ENCODE results near the gene UEVLD.

UEVLD gene

DNA sequence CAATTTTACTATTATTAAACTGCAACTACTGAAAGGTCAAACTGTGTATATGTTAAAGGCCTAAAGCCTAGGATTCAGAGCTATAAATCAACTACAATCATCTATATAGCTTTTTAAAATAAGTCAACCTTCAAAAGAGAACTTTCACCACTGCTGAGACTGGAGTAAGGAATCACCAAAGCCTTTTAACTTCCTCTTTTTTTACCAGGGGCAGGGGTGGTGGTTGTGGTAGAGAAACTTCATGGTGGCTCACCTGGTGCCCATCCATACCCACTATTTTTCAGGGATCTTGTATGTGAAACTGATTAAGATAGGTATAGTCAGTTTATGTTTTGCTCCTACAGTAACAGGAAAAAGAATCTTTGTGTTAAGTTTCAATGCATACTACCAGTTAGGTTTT lies 93.3 kb downstream of the UEVLD start:
- no peak for DNase-seq

DNA sequence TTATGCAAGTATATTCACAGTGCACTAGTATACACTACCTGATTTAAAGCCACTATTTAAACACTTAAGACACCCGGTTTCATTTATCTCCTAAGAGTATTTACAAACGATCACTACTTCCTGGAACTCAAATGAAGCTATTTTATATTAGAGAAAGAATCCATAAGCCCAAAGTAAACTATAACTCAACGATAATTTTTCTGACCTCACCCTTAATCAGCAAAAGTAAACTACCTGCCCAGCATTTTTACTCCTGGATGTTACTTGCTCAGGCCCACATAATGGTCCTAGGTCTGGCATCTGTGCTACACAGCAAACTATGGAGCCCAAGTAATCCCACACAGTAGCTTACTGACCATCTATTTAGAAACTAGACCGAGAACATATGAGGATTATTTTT lies 95.2 kb downstream of the UEVLD start:
- no peak for DNase-seq

DNA sequence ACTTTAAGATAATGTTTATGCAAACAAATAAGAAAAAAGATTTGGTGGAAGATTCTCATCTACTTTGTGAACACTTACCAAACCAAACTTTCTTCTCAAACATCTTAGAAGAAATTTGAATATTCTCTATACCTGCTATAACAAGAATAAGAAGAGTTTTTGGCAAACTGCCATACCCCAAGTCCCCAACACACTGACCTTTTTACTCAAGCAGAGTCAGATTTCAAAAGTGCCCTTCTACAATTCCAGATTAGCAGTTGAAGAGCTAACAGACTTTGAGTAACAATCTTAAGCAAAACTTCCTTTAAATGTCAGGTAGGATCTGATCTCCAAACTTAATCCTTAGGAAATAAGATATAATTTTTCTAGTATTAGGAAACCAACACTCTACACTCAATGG lies 95.6 kb downstream of the UEVLD start:
- no peak for DNase-seq

DNA sequence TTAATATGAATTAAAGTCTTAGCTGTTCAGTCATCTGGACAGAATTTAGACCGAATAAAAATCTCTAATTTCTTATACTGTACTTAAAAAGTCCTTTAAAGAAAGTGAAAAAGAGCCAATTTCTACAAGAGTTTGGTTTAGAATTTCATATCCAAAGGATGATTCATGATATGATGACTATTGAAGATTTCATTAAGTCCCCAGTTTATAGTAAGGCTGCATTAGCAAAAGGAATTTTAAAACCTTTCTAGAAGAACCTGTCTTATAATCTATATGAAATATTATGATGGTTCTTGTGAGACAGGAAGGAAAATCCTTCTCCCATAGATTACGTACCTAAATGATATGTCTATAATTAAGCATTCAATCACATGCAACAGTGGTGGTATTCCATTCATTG lies 96.6 kb downstream of the UEVLD start:
- no peak for DNase-seq

DNA sequence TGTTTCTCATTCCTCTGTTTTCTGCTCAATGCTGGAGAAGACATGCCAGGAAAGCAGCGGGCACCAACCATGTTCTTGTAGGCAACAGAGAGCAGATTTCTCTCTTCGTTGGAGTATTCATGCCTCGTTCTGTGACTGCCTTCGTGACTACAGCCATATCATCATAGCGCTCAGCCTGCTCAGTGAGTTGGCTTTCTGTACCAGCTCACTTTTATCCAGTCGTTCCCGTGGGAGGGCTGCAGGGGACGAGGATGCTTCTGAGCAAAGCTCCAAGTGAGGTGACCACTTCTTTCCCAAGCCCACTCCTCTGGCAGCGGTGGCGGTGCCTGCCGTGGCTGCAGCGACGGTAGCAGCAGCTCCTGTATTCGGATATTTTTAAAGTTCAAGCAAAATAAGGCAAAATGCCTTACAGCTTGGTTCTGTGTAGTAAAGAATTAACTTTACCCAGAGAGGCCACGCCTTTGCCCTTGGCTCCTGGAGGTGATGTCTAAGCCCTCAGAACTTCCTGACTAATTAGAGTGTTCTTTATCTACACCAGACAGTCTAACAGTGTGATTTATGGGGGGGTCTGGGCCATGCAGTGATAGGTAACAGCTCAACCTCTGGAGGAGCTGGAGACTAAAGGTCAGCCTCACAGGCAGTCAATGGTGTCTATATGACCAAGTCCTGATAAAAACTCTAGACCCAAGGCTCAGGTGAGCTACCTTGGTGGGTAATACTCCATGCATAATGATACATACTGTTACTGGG lies 97.6 kb downstream of the UEVLD start:
- no peak for DNase-seq

DNA sequence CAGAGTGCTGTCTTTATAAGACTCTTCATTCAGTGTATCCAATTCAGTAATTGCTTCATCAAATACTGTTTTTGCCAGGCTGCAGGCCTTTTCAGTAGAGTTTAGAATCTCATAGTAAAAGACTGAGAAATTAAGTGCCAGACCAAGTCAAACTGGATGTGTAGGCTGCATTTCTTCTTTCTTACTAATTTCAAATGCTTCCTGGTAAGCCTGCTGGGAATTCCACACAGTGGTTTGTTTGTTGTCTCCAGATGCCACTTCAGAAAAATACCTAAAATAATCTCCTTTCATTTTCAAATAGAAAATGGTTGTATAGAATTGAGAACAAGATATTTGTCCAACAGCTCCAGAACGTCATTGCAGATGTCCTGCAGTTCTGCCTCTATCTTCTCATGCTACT lies 98.2 kb downstream of the UEVLD start:
- DNase-seq, result no peak

DNA sequence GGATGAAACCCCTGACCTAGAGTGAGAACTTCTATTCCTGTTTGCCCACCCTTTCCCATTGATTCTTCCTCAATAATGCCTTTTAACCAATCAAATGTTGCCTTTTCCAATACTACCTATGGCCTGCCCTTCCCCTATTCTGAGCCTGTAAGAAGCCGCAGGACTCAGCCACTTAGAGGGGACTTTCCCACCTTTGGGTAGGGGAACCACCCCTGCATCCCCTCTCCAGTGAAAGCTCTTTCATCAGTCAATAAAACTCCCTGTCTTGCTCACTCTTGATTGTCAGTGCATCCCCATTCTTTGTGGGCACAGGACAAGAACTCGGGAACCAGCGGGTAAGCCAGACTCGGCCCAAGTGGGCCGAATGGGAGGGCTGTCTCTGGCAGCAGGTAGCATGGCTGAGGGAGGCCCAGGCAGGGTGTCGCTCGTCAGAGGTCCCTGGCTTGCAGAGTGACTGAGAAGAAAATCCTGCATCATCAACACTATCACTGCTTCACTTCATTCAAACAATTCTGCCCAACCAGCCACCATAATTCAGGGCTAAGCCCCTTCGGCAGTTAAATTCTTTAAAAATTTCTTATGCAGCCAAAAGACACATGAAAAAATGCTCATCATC lies 102.5 kb downstream of the UEVLD start:
- DNase-seq, result no peak
